A549 (cell line): ENCODE data around the gene DOC2B.

Experiments used
- CEBPB ChIP-seq, 2 experiments: fragments of >200 bp in 1 of 2; sonication (Bioruptor Twin) in 1 of 2; formaldehyde crosslinking in 1 of 2; IDR thresholded peaks; 2 replicates each; pipeline ENCODE4 v1.6.1; 2012 to 2016
- CHD2 ChIP-seq: fragments of 150-350 bp; IDR thresholded peaks from 2 replicates; pipeline ENCODE4 v1.6.1; 2014; ENCODE audit warnings: low read length; ENCODE audit not compliant: partially characterized antibody
- CHD4 ChIP-seq: fragments of 200-600 bp; sonication (generic); IDR thresholded peaks from 2 replicates; pipeline ENCODE4 v1.6.1; 2016; ENCODE audit warnings: antibody characterized with exemption, mild to moderate bottlenecking, borderline replicate concordance
- CTCF ChIP-seq: fragments of >200 bp; sonication (Bioruptor Twin); formaldehyde crosslinking; IDR thresholded peaks from 3 replicates; pipeline ENCODE4 v1.5.1; 2016
- EP300 ChIP-seq, 2 experiments: fragments of >200 bp; sonication (Bioruptor Twin); formaldehyde crosslinking; IDR thresholded peaks; 2 replicates in 1 of 2; 3 replicates in 1 of 2; pipeline ENCODE4 v1.6.1; 2016 to 2017
- ESRRA ChIP-seq: fragments of 150-350 bp; IDR thresholded peaks from 2 replicates; pipeline ENCODE4 v1.6.1; 2014; ENCODE audit warnings: mild to moderate bottlenecking, low read length, borderline replicate concordance
- HOXA7 ChIP-seq: fragments of 250-450 bp; sonication (Bioruptor Pico); IDR thresholded peaks from 2 replicates; pipeline ENCODE4 v1.5.0; 2020; ENCODE audit warnings: mild to moderate bottlenecking, moderate library complexity
- KDM1A ChIP-seq: fragments of 200-600 bp; sonication (generic); IDR thresholded peaks from 2 replicates; pipeline ENCODE4 v1.6.1; 2016; ENCODE audit warnings: low read depth, mild to moderate bottlenecking
- MAX ChIP-seq: IDR thresholded peaks from 2 replicates; pipeline ENCODE4 v1.6.1; 2012
- RFX5 ChIP-seq: fragments of 450-650 bp; IDR thresholded peaks from 2 replicates; pipeline ENCODE4 v1.7.1; 2014; ENCODE audit warnings: antibody characterized with exemption, mild to moderate bottlenecking, moderate library complexity
- RNF2 ChIP-seq: fragments of 200-600 bp; sonication (generic); IDR thresholded peaks from 2 replicates; pipeline ENCODE4 v1.6.1; 2016; ENCODE audit warnings: low read depth, mild to moderate bottlenecking, antibody characterized with exemption, moderate library complexity, borderline replicate concordance
- SMC3 ChIP-seq: fragments of >200 bp; sonication (Bioruptor Twin); formaldehyde crosslinking; IDR thresholded peaks from 3 replicates; pipeline ENCODE4 v1.6.1; 2018; ENCODE audit warnings: inconsistent platforms
- SREBF2 ChIP-seq: fragments of 450-650 bp; IDR thresholded peaks from 2 replicates; pipeline ENCODE4 v1.6.1; 2014; ENCODE audit warnings: mild to moderate bottlenecking, moderate library complexity

- TF ChIP-seq CTCF (no peak), CHD4 (no peak), SMC3 (no peak), EP300 (IDR thresholded peaks at IDR 0.05) (no peak), MAX (no peak), HOXA7 (CRISPR knock-in tag) (no peak), RNF2 (no peak), CHD2 (no peak), SREBF2 (no peak), ESRRA (no peak), RFX5 (no peak), KDM1A (no peak), CEBPB (IDR thresholded peaks at IDR 0.05) (no peak)
Observed at GRCh38 chr17:149897-150584, 31.4 kb downstream of the DOC2B start.
